GM12874 (cell line): ENCODE measurements around the gene FRMPD1.

Experiments used
- CTCF ChIP-seq: IDR thresholded peaks from 2 replicates; pipeline ENCODE4 v1.5.1; 2011; ENCODE audit warnings: low read depth, mild to moderate bottlenecking, control low read depth, low read length, moderate library complexity; ENCODE audit not compliant: insufficient read depth

FRMPD1 gene

GRCh38 chr9:37650299-37650872, 368 bp upstream of the FRMPD1 start:
- TF ChIP-seq CTCF, result no peak

- no peak for TF ChIP-seq CTCF
These were observed 1.5 kb downstream of the FRMPD1 start for GRCh38 chr9:37652261-37652660.

- TF ChIP-seq CTCF, result no peak
These were observed 2.6 kb downstream of the FRMPD1 start for GRCh38 chr9:37653385-37653784.

GRCh38 chr9:37656936-37657335, 6.2 kb downstream of the FRMPD1 start:
- TF ChIP-seq CTCF, result no peak

GRCh38 chr9:37660691-37661090, 9.9 kb downstream of the FRMPD1 start:
- TF ChIP-seq CTCF, result no peak

- no peak for TF ChIP-seq CTCF
These were observed 13.2 kb downstream of the FRMPD1 start for GRCh38 chr9:37663926-37664325.

- no peak for TF ChIP-seq CTCF
These were observed 17.0 kb downstream of the FRMPD1 start for GRCh38 chr9:37667706-37668105.
